Lung (tissue), 12 donors: ENCODE results near the gene LIX1L. TPM values are rescaled to one million over a fixed set of nuclear protein-coding genes. Genes with fewer than 3 reads are reported as not detected.

Source experiments
- ATAC-seq: fragments of 200-7000 bp; cut with Tn5 transposase; one replicate; pipeline ENCODE4 v1.9.1; 2020; ENCODE audit warnings: moderate number of reproducible peaks; ENCODE audit not compliant: insufficient read depth, low FRiP score
- DNase-seq, 3 donors: peaks; one replicate each; pipeline ENCODE4 v3.0.0-alpha.2; 2013 to 2017
- H3K27ac ChIP-seq, 2 donors: one replicate each; pipeline ENCODE4 v1.5.1; 2013; ENCODE audit warnings: mild to moderate bottlenecking in 2 of 2, moderate library complexity in 2 of 2, control low read depth in 1 of 2, inconsistent platforms in 1 of 2, low read depth in 1 of 2, low read length in 1 of 2
- H3K27me3 ChIP-seq, 3 donors: one replicate each; pipeline ENCODE4 v1.5.1; 2013; ENCODE audit warnings: low read length in 2 of 3; ENCODE audit not compliant: control insufficient read depth in 3 of 3, insufficient read depth in 3 of 3
- H3K36me3 ChIP-seq, 4 donors: one replicate each; pipeline ENCODE4 v1.5.1; 2013; ENCODE audit warnings: low read length in 4 of 4, mild to moderate bottlenecking in 1 of 4, moderate library complexity in 1 of 4; ENCODE audit not compliant: control insufficient read depth in 4 of 4, insufficient read depth in 4 of 4
- H3K4me1 ChIP-seq, 5 donors: one replicate each; pipeline ENCODE4 v1.5.1; 2013; ENCODE audit warnings: low read length in 5 of 5, mild to moderate bottlenecking in 2 of 5, moderate library complexity in 1 of 5; ENCODE audit not compliant: control insufficient read depth in 5 of 5, insufficient read depth in 5 of 5
- H3K4me3 ChIP-seq: one replicate; pipeline ENCODE4 v1.5.1; 2013; ENCODE audit warnings: mild to moderate bottlenecking, control low read depth, moderate library complexity
- H3K9ac ChIP-seq, 2 donors: one replicate each; pipeline ENCODE4 v1.5.1; 2013; ENCODE audit warnings: low read length in 2 of 2, control low read depth in 1 of 2; ENCODE audit not compliant: insufficient read depth in 1 of 2
- H3K9me3 ChIP-seq, 4 donors: one replicate each; pipeline ENCODE4 v1.5.1; 2013; ENCODE audit warnings: low read length in 3 of 4, mild to moderate bottlenecking in 1 of 4, moderate library complexity in 1 of 4; ENCODE audit not compliant: control insufficient read depth in 4 of 4, insufficient read depth in 3 of 4
- WGBS, 2 donors: extraction: QIAGEN DNeasy Blood & Tissue Kit; methylation state at CpG; one replicate each; pipeline ENCODE4 v1.1.7; 2013; 5-methylcytosine and 5-hydroxymethylcytosine counted together
- polyA plus RNA-seq, 2 donors: library from polyadenylated mRNA; stranded (reverse); fragments of 200-250 nt; gene quantifications; one replicate each; pipeline ENCODE4 v1.2.1, GENCODE V29; 2013
- total RNA-seq, 2 donors: library from RNA; depleted of rRNA in 1 of 2; stranded (reverse); fragments of >200 nt in 1 of 2; gene quantifications; one replicate each; pipeline ENCODE4 v1.2.1, GENCODE V29; 2014 to 2021
- TF ChIP-seq, protein P1 (sequence below): IDR thresholded peaks from 2 replicates; pipeline ENCODE4 v1.5.1; 2012; ENCODE audit warnings: mild to moderate bottlenecking; ENCODE audit errors: control extremely low read depth, extremely low read depth
- donor health status: control.
- donor health status: control.
- donor health status: Bipolar disorder and iron deficiency.
- donor health status: healthy.
- donor health status: DM: yes; HTN: yes; CAD: no.

The LIX1L gene
- total and polyA plus RNA-seq, 4 donors, result 7.0 to 30.9 (median 18.9) TPM

DNA sequence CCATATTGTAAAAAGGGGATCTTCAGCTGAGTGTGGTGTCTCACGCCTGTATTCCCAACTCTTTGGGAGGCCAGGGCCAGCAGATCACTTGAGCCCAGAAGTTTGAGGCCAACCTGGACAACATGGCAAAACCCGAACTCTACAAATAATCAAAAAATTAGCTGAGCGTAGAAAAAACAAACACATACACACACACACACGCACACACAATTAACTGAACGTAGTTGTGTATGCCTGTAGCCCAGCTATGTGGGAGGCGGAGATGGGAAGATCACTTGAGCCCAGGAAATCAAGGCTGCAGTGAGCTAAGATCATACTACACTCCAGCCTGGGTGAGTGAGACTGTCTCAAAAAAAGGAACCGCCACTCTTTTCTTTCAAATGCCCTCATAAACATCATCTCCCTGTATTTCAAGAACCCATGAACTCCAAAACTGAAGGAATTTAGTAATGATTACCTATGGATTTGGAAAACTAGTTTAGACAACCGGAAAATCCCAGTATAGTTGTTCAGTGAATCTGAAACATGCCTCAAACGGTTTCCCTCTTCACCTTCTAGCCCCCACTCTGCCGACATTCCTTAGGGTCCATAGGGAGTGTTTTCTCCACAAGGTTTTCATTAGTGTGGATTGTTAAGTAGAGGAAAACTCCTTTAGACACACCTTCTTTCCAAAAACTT, 34.1 kb upstream of the LIX1L start:
- Histone ChIP-seq H3K4me3 (no peak overlapping the region), H3K27me3 (no peaks in the 10 kb centered on the region), H3K9me3 (peaks cover 0 to 2% (median 0%) of the 10 kb centered on the region in 4 donors), H3K4me1 (peaks cover 3 to 30% (median 7%) of the 10 kb centered on the region in 5 donors), H3K36me3 (peaks cover 14 to 43% (median 22%) of the 10 kb centered on the region in 4 donors), H3K9ac (no peak overlapping the region), H3K27ac (peak overlapping the region; percentile 61 to 86)
- WGBS, 2 donors, result 49 to 71% methylated on average over 10 of the region's 10 CpGs
- peak in 1 of 3 donors; percentile 26 for DNase-seq
- no peak for ATAC-seq
- TF ChIP-seq, protein P1, sequence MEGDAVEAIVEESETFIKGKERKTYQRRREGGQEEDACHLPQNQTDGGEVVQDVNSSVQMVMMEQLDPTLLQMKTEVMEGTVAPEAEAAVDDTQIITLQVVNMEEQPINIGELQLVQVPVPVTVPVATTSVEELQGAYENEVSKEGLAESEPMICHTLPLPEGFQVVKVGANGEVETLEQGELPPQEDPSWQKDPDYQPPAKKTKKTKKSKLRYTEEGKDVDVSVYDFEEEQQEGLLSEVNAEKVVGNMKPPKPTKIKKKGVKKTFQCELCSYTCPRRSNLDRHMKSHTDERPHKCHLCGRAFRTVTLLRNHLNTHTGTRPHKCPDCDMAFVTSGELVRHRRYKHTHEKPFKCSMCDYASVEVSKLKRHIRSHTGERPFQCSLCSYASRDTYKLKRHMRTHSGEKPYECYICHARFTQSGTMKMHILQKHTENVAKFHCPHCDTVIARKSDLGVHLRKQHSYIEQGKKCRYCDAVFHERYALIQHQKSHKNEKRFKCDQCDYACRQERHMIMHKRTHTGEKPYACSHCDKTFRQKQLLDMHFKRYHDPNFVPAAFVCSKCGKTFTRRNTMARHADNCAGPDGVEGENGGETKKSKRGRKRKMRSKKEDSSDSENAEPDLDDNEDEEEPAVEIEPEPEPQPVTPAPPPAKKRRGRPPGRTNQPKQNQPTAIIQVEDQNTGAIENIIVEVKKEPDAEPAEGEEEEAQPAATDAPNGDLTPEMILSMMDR, result no peak

DNA sequence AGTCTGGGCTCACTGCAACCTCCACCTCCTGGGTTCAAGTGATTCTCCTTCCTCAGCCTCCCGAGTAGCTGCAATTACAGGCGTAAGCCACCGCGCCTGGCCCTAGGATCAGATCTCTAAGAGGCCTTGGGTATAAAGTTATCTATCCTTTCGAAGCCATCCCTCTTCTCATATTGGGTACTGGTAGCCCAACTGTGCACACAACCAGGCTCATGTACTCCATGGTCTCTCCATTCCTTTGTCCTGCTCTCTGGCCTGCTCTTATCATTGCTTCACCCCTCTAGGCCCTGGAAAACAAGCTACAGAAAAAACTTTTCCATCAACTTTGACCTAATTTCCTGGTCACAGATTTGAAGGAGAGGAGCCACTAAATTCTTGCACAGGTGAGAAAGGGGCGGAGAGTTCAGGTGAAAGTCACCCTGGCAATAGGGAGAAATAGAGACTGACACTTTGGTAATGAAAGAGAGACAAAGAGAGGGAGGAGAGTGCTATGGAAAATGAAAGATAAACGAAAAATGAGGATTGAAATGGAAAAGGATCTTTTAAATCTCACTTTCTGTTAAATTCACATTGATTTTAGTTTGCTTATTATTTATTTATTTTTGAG, 32.5 kb upstream of the LIX1L start:
- ATAC-seq, result no peak
- TF ChIP-seq, protein P1, result no peak
- Histone ChIP-seq H3K27ac (peak overlapping the region; percentile 49 to 66), H3K36me3 (peaks cover 14 to 35% (median 22%) of the 10 kb centered on the region in 4 donors), H3K9me3 (peaks cover 0 to 2% (median 0%) of the 10 kb centered on the region in 4 donors), H3K9ac (no peak overlapping the region), H3K27me3 (no peaks in the 10 kb centered on the region), H3K4me3 (no peak overlapping the region), H3K4me1 (peaks cover 5 to 29% (median 17%) of the 10 kb centered on the region in 5 donors)
- no peak for DNase-seq
- WGBS, 2 donors, result 73 to 88% methylated on average over 7 of the region's 7 CpGs

DNA sequence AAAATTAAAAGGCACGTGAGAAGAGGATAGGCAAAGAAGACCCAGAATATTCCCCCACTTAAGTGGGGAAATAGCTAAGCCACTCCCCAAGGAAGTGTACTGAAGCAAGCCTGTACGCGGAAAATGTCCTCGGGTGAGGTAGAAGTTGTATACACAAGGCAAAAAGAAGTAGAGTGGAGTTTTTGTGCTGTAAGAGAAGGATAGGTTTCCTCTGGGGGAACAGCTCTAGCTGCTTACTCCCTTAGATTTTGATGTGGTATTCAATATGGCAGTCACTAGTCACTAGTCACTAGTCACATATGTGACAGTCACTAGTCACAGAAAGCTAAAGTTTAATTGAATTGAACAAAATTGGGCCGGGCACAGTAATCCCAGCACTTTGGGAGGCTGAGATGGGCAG, 31.0 kb upstream of the LIX1L start:
- DNase-seq (no peak), ATAC-seq (no peak)
- TF ChIP-seq, protein P1, result no peak

More for the DNA sequence above, 31.0 kb upstream of the LIX1L start:
- Histone ChIP-seq H3K27me3 (no peaks in the 10 kb centered on the region), H3K27ac (peak overlapping the region in 1 of 2 donors; percentile 34), H3K36me3 (peaks cover 2 to 19% (median 12%) of the 10 kb centered on the region in 4 donors), H3K9ac (no peak overlapping the region), H3K4me3 (no peak overlapping the region), H3K4me1 (peaks cover 5 to 32% (median 12%) of the 10 kb centered on the region in 5 donors), H3K9me3 (no peaks in the 10 kb centered on the region)
- WGBS, 2 donors, result 26 to 44% methylated on average over 5 of the region's 5 CpGs
